ENCODE results near the gene ARMC6. TPM values are rescaled to one million over a fixed set of nuclear protein-coding genes. Genes with fewer than 3 reads are reported as not detected.

ARMC6 gene
- total RNA-seq, 1 donor from 2014 or later: 25.9 TPM

DNA sequence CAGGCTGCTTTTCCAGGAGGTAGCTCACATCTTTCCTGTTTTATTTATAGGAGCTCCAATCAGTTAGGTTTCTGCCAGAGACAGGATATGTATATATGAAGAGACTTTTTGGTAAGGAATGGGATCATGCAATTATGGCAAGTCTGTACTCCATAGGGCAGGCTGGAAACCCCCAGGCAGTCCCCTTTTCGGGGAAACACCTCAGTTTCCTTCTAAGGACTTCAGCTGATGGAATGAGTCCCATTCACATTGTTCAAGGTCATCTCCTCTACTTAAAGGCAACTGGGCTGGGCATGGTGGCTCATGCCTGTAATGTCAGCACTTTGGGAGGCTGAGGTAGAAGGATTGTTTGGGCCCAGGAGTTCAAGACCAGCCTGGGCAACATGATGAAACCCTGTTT, 19.5 kb downstream of the ARMC6 start:
- TF ChIP-seq CTCF (IDR thresholded peaks at IDR 0.05; ENCODE audit: unreplicated experiment): no peak
- H3K4me1 Mint-ChIP-seq (ENCODE audit: unreplicated experiment): no peaks in the 10 kb centered on the region
- H3K27me3 Mint-ChIP-seq (ENCODE audit: unreplicated experiment): peaks cover 2% of the 10 kb centered on the region
- H3K36me3 Mint-ChIP-seq (ENCODE audit: low read depth, unreplicated experiment): peaks cover 19% of the 10 kb centered on the region
- no peak overlapping the region for H3K4me3 Mint-ChIP-seq (ENCODE audit: unreplicated experiment)
- DNase-seq (ENCODE audit: low spot score): no peak
- H3K27ac Mint-ChIP-seq (ENCODE audit: unreplicated experiment): no peak overlapping the region
- no peaks in the 10 kb centered on the region for H3K9me3 Mint-ChIP-seq (ENCODE audit: unreplicated experiment)

DNA sequence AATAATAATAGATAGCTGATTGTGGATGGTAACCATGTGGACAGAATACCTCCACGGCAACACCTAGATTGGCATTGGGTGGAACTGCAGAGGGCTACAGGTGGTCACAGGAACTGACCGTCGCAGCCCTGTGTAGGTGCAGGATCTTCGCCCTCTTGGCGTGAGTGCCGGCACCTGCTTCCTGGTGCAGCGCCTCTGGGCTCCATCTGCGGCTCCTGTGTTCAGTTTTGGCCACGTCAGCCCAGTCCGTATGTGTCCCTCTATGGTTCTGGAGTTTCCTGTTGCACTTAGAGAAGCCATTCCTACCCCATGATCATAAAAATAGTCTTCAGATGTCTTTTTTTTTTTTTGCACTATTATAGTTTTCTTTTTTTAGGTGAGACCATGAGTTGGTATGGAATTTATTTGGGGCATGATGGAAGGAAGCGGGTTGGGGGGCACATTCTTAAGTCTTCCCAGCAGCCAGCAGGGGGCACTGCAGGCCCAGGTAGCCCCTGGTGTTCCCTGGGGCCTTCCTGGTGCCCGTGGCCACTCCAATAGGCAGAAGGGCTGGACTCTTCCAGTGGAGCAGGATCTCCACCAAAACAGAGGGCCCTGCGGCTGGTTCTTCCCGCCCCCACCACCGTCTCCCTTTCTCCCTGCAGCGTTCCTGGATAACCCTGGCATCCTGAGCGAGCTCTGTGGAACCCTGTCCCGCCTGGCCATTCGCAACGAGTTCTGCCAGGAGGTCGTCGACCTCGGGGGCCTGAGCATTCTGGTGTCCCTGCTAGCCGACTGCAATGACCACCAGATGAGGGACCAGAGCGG, 20.3 kb downstream of the ARMC6 start:
- peak; percentile 83 for DNase-seq (ENCODE audit: low spot score)
- Mint-ChIP-seq H3K27me3 (ENCODE audit: unreplicated experiment) (peaks cover 2% of the 10 kb centered on the region), H3K9me3 (ENCODE audit: unreplicated experiment) (no peaks in the 10 kb centered on the region), H3K4me1 (ENCODE audit: unreplicated experiment) (no peaks in the 10 kb centered on the region), H3K36me3 (ENCODE audit: low read depth, unreplicated experiment) (peaks cover 21% of the 10 kb centered on the region), H3K27ac (ENCODE audit: unreplicated experiment) (no peak overlapping the region), H3K4me3 (ENCODE audit: unreplicated experiment) (no peak overlapping the region)
- TF ChIP-seq CTCF (IDR thresholded peaks at IDR 0.05; ENCODE audit: unreplicated experiment): peak; percentile 74

GRCh38 chr19:19054315-19054938, 21.0 kb downstream of the ARMC6 start:
- Mint-ChIP-seq H3K4me3 (ENCODE audit: unreplicated experiment) (no peak overlapping the region), H3K27me3 (ENCODE audit: unreplicated experiment) (peaks cover 2% of the 10 kb centered on the region), H3K27ac (ENCODE audit: unreplicated experiment) (no peak overlapping the region), H3K4me1 (ENCODE audit: unreplicated experiment) (no peaks in the 10 kb centered on the region), H3K9me3 (ENCODE audit: unreplicated experiment) (no peaks in the 10 kb centered on the region), H3K36me3 (ENCODE audit: low read depth, unreplicated experiment) (peaks cover 21% of the 10 kb centered on the region)
- DNase-seq (ENCODE audit: low spot score): no peak
- no peak for TF ChIP-seq CTCF (IDR thresholded peaks at IDR 0.05; ENCODE audit: unreplicated experiment)

GRCh38 chr19:19054939-19055440, 21.6 kb downstream of the ARMC6 start:
- peaks cover 3% of the 10 kb centered on the region for H3K27me3 Mint-ChIP-seq (ENCODE audit: unreplicated experiment)
- H3K9me3 Mint-ChIP-seq (ENCODE audit: unreplicated experiment): no peaks in the 10 kb centered on the region
- TF ChIP-seq CTCF (IDR thresholded peaks at IDR 0.05; ENCODE audit: unreplicated experiment): no peak
- H3K27ac Mint-ChIP-seq (ENCODE audit: unreplicated experiment): no peak overlapping the region
- DNase-seq (ENCODE audit: low spot score): no peak
- no peak overlapping the region for H3K4me3 Mint-ChIP-seq (ENCODE audit: unreplicated experiment)
- H3K4me1 Mint-ChIP-seq (ENCODE audit: unreplicated experiment): peaks cover 3% of the 10 kb centered on the region
- H3K36me3 Mint-ChIP-seq (ENCODE audit: low read depth, unreplicated experiment): peaks cover 21% of the 10 kb centered on the region

DNA sequence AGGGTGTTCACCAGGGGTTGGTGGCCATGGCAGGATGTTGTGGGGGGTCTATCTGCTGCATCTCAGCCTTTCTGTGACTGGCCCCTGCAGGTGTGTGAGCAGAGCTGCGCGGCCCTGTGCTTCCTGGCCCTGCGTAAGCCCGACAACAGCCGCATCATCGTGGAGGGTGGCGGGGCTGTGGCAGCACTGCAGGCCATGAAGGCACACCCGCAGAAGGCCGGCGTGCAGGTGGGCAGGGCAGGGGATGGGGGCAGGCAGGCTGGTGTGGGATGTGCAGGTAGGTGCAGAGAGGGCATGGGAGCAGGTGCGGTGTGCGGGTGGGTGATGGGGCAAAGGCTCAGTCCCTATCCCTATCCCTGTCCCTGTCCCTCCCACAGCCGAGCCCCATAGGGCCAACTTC, 22.3 kb downstream of the ARMC6 start:
- Mint-ChIP-seq H3K4me1 (ENCODE audit: unreplicated experiment) (peaks cover 4% of the 10 kb centered on the region), H3K27ac (ENCODE audit: unreplicated experiment) (no peak overlapping the region), H3K4me3 (ENCODE audit: unreplicated experiment) (no peak overlapping the region), H3K27me3 (ENCODE audit: unreplicated experiment) (peaks cover 7% of the 10 kb centered on the region), H3K9me3 (ENCODE audit: unreplicated experiment) (no peaks in the 10 kb centered on the region), H3K36me3 (ENCODE audit: low read depth, unreplicated experiment) (peaks cover 17% of the 10 kb centered on the region)
- TF ChIP-seq CTCF (IDR thresholded peaks at IDR 0.05; ENCODE audit: unreplicated experiment): no peak
- no peak for DNase-seq (ENCODE audit: low spot score)
